Measurements from ENCODE around the gene PAOX.
"Not testable (repeated sequence)": the region's sequence is repeated elsewhere in the genome, so short reads cannot be mapped to it uniquely, and the experiment has no call there.

PAOX gene

GRCh38 chr10:133364645-133365431, 14.2 kb upstream of the PAOX start:
- peak; percentile 61 for DNase-seq (ENCODE audit: low spot score)

GRCh38 chr10:133365461-133366129, 13.5 kb upstream of the PAOX start:
- DNase-seq (ENCODE audit: low spot score), result peak; percentile 55

- no peak for DNase-seq (ENCODE audit: low spot score)
Measured at GRCh38 chr10:133366130-133366478, 13.0 kb upstream of the PAOX start.

- DNase-seq (ENCODE audit: low spot score), result no peak
Measured at GRCh38 chr10:133366751-133367150, 12.3 kb upstream of the PAOX start.

GRCh38 chr10:133367461-133367860, 11.6 kb upstream of the PAOX start:
- not testable (repeated sequence) for DNase-seq (ENCODE audit: low spot score)

- DNase-seq (ENCODE audit: low spot score), result no peak
Measured at GRCh38 chr10:133368153-133368552, 10.9 kb upstream of the PAOX start.

- no peak for DNase-seq (ENCODE audit: low spot score)
Measured at GRCh38 chr10:133370030-133370786, 8.9 kb upstream of the PAOX start.

GRCh38 chr10:133372507-133372906, 6.6 kb upstream of the PAOX start:
- no peak for DNase-seq (ENCODE audit: low spot score)

GRCh38 chr10:133373174-133374090, 5.6 kb upstream of the PAOX start, which contains the start of gene ECHS1:
Gene ECHS1 (minus strand): TSS chr10:133373354. CDS start chr10:133373333, 21 bp downstream.
- DNase-seq (ENCODE audit: low spot score), result peak; percentile 91

- no peak for DNase-seq (ENCODE audit: low spot score)
Measured at GRCh38 chr10:133375357-133376115, 3.5 kb upstream of the PAOX start.

- DNase-seq (ENCODE audit: low spot score), result not testable (repeated sequence)
Measured at GRCh38 chr10:133376183-133376582, 2.9 kb upstream of the PAOX start.

GRCh38 chr10:133377025-133377817, 1.8 kb upstream of the PAOX start:
- no peak for DNase-seq (ENCODE audit: low spot score)

- DNase-seq (ENCODE audit: low spot score), result no peak
Measured at GRCh38 chr10:133377818-133378250, 1.2 kb upstream of the PAOX start.

GRCh38 chr10:133378251-133379096, 588 bp upstream of the PAOX start:
- DNase-seq (ENCODE audit: low spot score), result peak; percentile 63

GRCh38 chr10:133379801-133380666, 972 bp downstream of the PAOX start:
- DNase-seq (ENCODE audit: low spot score), result no peak

GRCh38 chr10:133381036-133381435, 2.0 kb downstream of the PAOX start:
- no peak for DNase-seq (ENCODE audit: low spot score)

- no peak for DNase-seq (ENCODE audit: low spot score)
Measured at GRCh38 chr10:133383551-133383950, 4.5 kb downstream of the PAOX start.

GRCh38 chr10:133384071-133384470, 5.0 kb downstream of the PAOX start:
- DNase-seq (ENCODE audit: low spot score), result no peak
